ENCODE results near the gene CD7.

Gene CD7

DNA sequence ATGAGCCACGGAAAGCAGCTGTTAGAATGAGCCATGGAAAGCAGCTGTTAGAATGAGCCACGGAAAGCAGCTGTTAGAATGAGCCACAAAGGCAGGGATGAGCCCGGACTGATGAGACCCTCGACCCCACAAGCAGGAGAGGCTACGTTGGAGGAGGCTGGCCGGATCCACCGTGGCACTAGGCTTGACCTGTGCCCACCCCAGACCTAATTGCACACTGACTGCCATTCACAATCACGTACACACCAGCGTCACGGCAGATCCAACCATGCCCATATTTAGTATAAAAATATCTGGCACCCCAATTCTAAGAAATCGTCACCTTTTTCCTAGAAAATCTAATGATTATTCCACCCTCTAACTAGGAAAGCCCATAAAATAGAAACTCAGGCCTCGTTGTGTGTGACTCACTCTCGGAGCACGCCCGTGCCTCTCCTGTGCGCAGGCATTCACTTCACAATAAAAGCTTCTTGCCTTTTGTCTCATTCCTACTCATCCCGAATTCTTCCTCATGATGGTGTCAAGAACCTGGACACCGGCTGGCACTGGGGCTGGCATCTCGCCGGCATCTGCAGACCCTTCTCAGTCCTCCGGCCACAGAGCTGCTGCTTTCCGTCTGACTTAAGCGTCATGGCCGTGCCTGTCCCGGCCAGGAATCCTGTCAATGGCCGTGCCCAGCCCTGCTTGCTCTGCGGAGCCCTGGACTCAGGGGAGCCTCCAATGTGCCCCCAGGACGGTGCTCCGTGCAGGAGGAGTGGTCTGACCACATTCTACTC is 21.6 kb upstream of the CD7 start:
- Mint-ChIP-seq H3K4me1 (ENCODE audit: low read depth) (peaks cover 28% of the 10 kb centered on the region), H3K27ac (no peak overlapping the region), H3K9me3 (no peaks in the 10 kb centered on the region), H3K27me3 (no peaks in the 10 kb centered on the region), H3K4me3 (no peak overlapping the region), H3K36me3 (ENCODE audit: low read depth) (no peaks in the 10 kb centered on the region)

DNA sequence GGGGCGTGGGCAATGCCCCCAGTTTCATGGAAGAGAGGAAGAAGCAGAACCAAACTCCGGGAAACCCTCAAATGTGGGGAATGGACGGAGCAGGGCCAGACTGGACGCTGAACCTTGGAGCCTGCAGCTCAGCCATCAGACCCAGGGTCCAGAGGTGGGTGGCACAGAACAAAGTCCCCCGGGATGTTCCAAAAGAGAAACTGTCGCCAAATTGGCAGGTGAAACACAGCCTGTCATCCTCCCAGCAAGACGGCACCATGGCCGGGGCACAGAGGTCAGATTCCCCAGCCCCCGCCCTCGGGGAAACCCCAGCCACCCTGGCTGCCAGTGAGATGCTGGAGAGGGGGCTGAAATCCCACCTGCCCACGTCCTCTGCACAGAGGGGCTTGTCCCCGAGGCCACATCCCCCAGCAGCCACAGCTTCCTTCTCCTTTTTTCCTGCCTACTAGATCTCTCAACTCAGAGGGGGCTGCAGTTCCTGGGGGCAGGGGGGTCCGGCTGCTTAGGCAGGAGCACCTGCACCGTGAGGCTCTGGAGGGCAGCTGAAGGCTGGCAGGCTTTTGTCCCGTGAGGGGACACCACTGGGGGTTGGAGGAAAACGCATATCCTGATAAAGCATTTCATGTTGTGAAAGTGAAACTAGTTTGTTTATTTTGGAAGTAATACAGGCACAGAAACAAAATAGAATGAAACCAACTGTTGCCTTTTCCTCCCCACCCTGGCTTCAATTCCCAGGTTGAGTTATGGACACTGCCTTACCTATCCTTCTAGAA is 17.4 kb upstream of the CD7 start:
- Mint-ChIP-seq H3K36me3 (ENCODE audit: low read depth) (no peaks in the 10 kb centered on the region), H3K4me1 (ENCODE audit: low read depth) (peaks cover 40% of the 10 kb centered on the region), H3K9me3 (no peaks in the 10 kb centered on the region), H3K27me3 (peaks cover 5% of the 10 kb centered on the region), H3K4me3 (peak overlapping the region; percentile 79), H3K27ac (peak overlapping the region; percentile 81)

DNA sequence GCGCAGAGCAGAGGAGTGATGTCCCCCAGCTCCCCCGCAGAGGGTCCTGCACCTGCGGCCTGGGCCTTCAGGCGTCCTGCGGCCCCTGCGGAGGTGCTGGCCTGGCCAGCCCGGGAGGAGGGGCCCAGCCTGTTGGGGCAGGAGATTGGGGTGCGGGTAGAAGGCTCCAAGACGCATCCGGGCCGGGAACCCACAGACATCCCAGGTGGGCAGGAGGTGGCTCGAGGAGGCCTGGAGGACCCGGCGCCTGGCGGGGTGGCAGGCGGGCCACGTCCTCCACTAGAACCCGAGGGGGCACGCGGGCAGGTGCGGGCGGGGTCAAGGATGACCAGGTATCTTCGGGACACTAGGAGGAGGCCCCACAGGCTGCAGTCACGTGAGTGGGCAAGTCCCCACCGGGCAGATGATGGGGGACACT is 16.8 kb upstream of the CD7 start:
- H3K4me1 Mint-ChIP-seq (ENCODE audit: low read depth): peaks cover 38% of the 10 kb centered on the region
- peaks cover 5% of the 10 kb centered on the region for H3K27me3 Mint-ChIP-seq
- H3K4me3 Mint-ChIP-seq: peak overlapping the region; percentile 79
- no peaks in the 10 kb centered on the region for H3K36me3 Mint-ChIP-seq (ENCODE audit: low read depth)
- no peak overlapping the region for H3K27ac Mint-ChIP-seq
- H3K9me3 Mint-ChIP-seq: no peaks in the 10 kb centered on the region

DNA sequence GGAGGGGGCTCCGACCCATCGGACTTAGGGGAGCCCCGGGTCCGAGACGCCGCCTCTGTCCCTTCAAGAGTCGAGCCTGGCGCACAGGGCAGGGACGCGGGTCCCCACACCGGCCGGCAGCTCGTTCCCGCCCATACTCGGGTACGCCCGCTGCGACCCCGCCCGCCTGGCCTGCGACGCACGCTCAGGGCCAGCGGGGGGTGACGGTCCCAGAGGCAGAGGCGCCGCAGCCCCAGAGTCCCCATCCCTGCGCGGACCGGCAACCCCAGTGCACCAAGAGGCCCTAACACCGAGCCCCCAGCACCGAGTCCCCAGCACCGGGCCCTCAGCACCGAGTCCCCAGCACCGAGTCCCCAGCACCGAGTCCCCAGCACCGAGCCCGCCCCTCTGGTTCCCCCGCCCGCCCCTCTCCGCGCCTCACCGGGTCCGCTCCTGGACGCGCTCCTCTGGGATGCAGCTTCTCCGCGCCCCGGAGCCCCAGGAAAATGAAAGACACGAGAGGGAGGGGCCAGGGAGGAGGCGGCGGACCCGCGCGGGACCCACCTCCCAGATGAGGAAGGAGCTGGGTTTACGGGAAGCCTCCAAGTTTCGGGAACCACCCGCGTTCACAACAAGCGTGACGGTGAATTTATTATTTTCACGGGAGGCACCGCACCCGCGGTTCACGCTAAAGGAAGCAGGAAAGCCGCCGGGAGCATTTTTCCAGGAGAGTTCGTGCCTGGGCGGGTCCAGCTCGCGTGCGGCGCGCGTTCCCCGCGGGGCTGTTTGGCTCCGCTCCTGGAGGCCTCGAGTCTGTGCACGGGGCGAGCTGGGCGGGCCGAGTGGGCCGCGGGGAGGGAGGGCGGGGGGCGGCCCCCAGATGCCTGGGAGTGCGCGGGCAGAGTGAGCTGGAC is 16.1 kb upstream of the CD7 start, which contains the start of gene SECTM1:
Gene SECTM1, minus strand, starts transcription at position 488 of the 893 bp plus-strand sequence. CDS start 6,526 bp downstream, outside the sequence.
- Mint-ChIP-seq H3K27me3 (peaks cover 5% of the 10 kb centered on the region), H3K27ac (no peak within 1 kb of the TSS), H3K4me3 (peak within 1 kb of the TSS; percentile 79), H3K36me3 (ENCODE audit: low read depth) (no peaks in the 10 kb centered on the region), H3K9me3 (no peaks in the 10 kb centered on the region), H3K4me1 (ENCODE audit: low read depth) (peaks cover 31% of the 10 kb centered on the region)

DNA sequence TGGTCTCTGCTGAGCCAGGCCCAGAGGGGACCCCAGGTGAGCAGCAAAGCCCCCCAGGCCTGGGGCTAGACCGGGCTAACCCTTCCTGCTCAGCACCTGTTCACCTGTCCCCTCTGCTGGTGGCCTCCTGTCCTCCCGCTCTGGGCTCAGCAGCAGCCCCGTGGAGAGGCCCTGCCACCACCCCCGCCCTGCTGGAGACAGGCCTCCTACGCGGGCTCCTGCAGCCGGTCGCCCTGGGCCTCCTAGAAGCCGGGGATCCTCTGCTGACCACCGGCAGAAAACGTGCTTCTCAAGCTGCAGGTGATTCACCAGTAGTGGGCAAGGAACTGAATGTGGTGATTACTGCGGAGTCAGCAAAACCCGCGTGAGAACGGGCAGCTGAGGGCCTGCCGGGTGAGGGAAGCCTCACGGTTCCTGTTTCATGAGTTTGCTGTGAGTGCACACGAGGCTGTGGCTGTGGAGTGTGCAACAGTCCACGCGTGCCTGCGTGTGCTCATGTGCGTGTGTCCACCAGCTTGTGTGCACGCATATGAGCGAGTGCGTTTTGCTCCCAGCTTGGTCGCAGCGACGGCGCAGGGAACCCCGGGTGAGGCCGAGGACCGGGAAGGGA is 15.4 kb upstream of the CD7 start:
- Mint-ChIP-seq H3K36me3 (ENCODE audit: low read depth) (no peaks in the 10 kb centered on the region), H3K27ac (no peak overlapping the region), H3K27me3 (peaks cover 5% of the 10 kb centered on the region), H3K4me3 (peak overlapping the region; percentile 77), H3K4me1 (ENCODE audit: low read depth) (peaks cover 31% of the 10 kb centered on the region), H3K9me3 (no peaks in the 10 kb centered on the region)

DNA sequence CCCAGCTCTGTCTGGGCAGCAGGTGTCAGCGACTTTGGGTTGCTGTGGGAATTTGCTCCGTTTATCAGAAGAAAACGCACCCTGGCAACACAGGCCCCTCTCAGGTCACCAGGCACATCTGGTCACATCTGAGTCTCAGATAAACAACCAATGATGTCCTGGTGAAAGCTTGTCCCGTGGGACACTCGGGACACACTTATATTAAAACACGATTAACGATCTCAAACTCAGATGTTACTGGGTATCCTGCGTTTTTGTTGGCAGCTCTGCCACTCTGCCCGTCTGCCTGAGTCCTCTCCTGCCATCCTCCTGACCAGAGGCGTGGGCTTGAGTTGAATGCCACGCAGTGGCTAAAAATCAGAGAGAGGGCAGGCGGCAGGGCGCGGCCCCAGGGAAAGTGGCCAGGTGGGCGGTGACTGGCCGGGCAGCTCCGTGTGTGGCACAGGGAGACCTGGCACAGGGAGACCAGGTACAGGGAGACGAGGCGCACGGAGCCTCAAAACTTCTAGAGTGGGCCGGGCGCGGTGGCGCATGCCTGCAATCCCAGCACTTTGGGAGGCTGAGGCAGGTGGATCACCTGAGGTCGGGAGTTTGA is 14.0 kb upstream of the CD7 start:
- H3K36me3 Mint-ChIP-seq (ENCODE audit: low read depth): no peaks in the 10 kb centered on the region
- no peak overlapping the region for H3K4me3 Mint-ChIP-seq
- no peak overlapping the region for H3K27ac Mint-ChIP-seq
- H3K27me3 Mint-ChIP-seq: peaks cover 5% of the 10 kb centered on the region
- no peaks in the 10 kb centered on the region for H3K9me3 Mint-ChIP-seq
- H3K4me1 Mint-ChIP-seq (ENCODE audit: low read depth): peaks cover 31% of the 10 kb centered on the region

DNA sequence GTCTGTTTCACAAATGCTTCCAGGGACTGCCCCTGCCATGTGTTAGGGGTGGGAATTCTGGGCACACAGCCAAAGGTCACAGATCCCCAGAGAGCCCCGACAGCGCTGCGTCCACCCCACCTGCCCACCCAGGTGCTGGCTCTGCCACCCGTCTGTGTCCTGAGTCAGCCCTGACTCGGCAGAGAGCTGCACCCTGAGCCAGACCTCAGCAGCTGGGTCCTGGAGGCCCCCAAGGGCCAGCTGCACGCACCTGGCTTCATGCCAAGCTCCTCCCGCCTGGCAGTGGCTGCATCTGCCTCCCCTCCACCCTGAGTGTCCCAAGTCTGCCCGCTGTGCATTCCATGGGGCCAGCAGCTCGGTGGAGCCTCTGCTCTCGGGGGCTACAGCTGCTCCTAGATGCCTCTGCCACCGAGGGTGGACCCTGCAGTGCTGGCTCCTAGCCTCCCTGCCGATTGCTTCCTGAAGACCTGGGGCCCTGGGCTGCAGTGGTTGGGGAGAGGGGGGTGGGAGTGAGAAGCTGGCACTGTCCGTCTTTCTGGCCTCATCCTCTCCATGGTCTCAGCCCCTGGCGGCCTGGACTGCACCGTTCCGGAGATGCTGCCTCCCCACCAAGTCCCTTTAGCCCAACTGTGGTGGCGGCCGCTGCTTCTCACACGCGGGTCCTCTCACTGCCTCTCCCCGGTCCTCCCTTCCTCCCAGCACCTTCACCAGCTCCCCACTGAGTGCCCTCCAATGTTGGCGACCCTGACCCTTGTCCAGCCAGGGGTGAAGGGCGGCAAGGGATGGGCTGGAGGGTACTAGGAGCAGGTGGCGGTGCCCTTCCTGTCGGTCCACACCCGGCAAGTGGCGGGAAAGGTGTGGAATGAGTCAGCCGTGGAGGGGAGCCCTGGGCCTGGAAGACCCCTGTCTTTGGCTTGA is 13.2 kb upstream of the CD7 start:
- Mint-ChIP-seq H3K27ac (no peak overlapping the region), H3K9me3 (no peaks in the 10 kb centered on the region), H3K4me3 (no peak overlapping the region), H3K36me3 (ENCODE audit: low read depth) (no peaks in the 10 kb centered on the region), H3K27me3 (peaks cover 5% of the 10 kb centered on the region), H3K4me1 (ENCODE audit: low read depth) (peaks cover 26% of the 10 kb centered on the region)

DNA sequence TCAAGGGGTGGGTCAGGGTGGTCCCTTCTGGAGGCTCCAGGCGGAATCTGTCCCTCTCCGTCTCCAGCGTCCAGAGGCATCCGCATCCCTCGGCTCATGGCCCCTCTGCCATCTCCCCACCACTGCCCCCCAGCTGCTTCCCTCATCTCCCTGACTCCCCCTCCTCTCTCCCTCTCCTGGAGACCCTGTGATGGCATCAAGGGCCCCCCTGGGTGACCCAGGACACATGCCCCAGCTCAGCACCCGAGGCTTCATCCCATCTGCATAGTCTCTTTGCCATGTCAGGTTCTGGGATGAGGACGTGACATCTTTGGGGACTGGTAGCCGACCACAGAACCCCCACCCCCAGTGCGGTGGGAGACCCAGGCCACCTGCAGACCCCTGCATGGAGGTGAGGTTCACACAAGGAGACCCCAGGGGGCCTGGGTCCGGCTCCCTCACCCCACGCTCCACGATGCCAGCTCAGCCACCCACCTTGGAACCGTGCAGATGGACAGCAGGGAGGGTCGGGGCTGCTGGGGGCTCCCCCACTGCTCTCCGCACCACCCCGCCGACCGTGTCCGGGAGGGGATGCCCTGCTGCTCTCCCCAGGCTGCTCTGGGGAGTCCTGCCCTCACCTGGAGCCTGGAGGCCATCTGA is 12.4 kb upstream of the CD7 start:
- H3K4me1 Mint-ChIP-seq (ENCODE audit: low read depth): peaks cover 21% of the 10 kb centered on the region
- no peaks in the 10 kb centered on the region for H3K9me3 Mint-ChIP-seq
- H3K36me3 Mint-ChIP-seq (ENCODE audit: low read depth): no peaks in the 10 kb centered on the region
- no peak overlapping the region for H3K27ac Mint-ChIP-seq
- H3K4me3 Mint-ChIP-seq: no peak overlapping the region
- H3K27me3 Mint-ChIP-seq: peaks cover 5% of the 10 kb centered on the region

DNA sequence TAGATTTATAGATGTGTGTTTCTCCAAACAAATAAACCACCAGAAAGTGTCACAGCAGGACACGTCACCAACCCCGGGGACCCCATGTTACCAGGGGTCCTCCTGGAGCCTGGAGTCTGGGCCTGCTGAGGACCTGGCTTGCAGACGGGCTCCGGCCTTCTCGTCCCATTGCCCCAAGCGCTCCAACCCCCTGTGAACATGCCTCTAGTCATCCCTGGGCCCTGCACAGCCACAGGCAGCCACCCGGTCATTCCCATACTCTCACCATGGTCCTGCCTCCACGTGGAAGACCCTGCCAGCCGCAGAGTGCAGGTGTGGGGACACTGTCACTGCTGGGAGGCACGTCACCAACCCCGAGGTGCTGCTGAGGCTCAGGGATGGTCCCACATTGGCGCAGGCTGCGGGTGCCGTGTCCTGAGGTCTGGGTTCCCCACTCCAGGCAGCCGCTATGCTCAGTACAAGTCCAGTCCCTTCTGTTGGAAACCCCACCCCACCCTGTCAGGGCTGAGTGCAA is 11.6 kb upstream of the CD7 start:
- Mint-ChIP-seq H3K9me3 (no peaks in the 10 kb centered on the region), H3K27me3 (peaks cover 5% of the 10 kb centered on the region), H3K27ac (no peak overlapping the region), H3K36me3 (ENCODE audit: low read depth) (no peaks in the 10 kb centered on the region), H3K4me3 (no peak overlapping the region), H3K4me1 (ENCODE audit: low read depth) (peaks cover 19% of the 10 kb centered on the region)

DNA sequence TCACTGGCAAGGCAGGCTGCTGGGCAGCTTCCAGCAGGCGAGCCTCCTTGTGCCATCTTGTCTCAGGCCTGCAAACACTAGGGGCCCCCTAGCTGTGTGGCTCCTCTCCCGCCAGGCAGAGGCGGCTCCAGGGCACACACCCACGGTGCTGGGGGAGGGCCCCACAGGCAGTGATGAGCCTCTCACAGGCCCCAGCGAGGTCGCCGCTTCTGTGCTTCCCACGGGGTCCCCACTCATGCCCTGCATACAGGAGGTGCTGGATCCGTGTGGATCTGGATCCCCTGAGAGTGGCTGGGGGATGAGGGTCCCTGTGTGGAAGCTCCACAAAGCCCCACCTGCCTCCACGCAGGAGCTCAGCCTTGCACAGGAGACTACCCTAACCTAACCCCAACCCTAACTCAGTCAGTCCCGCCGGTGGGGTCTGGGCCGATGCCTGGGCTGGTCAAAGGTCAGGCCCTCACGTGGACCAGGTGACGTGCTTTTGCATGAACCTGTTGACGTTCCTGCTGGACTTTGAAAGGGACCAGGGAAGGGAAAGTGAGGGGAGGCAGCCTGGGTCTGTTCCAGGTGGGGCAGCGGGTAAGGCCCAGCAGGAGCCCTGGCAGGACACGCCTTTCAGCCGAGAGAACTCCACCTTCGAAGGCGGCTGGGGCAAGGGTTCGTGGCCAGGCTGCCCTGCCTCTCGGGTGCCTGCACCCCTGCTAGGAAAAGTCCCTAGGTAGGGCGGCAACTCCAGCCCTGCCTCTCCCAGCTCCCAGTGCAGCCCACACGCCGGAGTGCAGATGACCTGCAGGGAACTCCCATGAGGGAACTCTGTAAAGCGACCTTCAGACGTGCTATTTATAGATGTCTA is 11.0 kb upstream of the CD7 start:
- Mint-ChIP-seq H3K36me3 (ENCODE audit: low read depth) (no peaks in the 10 kb centered on the region), H3K27me3 (peaks cover 5% of the 10 kb centered on the region), H3K9me3 (no peaks in the 10 kb centered on the region), H3K4me1 (ENCODE audit: low read depth) (peaks cover 19% of the 10 kb centered on the region), H3K27ac (no peak overlapping the region), H3K4me3 (no peak overlapping the region)

DNA sequence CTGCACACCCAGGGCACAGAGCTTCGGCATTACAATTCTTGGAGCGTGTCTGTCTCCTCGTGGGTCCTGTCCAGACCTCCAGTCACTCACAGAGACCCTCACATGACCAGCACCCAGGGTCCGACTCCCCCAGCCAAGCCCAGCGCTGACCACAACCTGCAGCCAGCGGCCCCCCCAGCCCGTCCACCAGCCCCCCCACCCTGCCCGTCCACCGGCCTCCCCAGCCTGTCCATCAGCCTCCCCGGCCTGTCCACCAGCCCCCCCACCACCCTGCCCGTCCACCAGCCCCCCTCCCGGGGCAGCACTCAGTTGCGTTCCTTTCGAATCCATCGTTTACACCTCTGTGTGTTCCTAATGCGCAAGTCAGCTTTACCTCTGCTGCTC is 10.3 kb upstream of the CD7 start:
- Mint-ChIP-seq H3K4me3 (no peak overlapping the region), H3K4me1 (ENCODE audit: low read depth) (peaks cover 18% of the 10 kb centered on the region), H3K9me3 (no peaks in the 10 kb centered on the region), H3K27ac (no peak overlapping the region), H3K36me3 (ENCODE audit: low read depth) (no peaks in the 10 kb centered on the region), H3K27me3 (peaks cover 2% of the 10 kb centered on the region)

DNA sequence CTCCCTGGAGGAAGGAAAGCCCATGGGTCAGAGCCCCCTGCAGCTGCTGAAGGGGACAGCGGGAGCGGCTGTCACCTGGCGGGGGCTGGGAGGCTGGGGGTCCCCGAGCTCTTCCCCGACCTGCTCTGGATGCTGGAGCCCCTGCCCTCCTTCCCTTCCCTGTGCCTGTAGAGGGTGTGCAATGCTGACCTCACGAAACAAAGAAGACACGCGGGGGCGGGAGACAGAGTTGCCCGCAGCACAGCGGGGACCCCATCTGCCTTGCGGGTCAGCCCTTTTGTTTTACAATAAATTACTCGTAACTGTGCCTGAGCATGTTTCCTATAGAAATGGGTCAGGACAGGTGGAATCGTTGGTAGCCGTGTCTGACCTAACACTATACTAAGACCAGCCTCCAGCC is 9.9 kb upstream of the CD7 start:
- H3K4me3 Mint-ChIP-seq: no peak overlapping the region
- no peaks in the 10 kb centered on the region for H3K27me3 Mint-ChIP-seq
- H3K4me1 Mint-ChIP-seq (ENCODE audit: low read depth): peaks cover 18% of the 10 kb centered on the region
- H3K27ac Mint-ChIP-seq: no peak overlapping the region
- no peaks in the 10 kb centered on the region for H3K36me3 Mint-ChIP-seq (ENCODE audit: low read depth)
- no peaks in the 10 kb centered on the region for H3K9me3 Mint-ChIP-seq

Measured in stimulated activated naive CD8-positive, alpha-beta T cell treated with anti-CD3 and anti-CD28 coated beads, Interleukin-15, Interleukin-2, amounts not matched to agents 100 ng/mL and 50 ng/mL, for 24 hours (primary cell).